Gastroesophageal sphincter (tissue), 3 donors: Measurements from ENCODE around the gene NUP93.

Experiments used
- POLR2A ChIP-seq, 2 donors: fragments of 450-650 bp; IDR thresholded peaks; one replicate each; pipeline ENCODE4 v1.6.1; 2017; ENCODE audit warnings: antibody characterized with exemption in 2 of 2, mild to moderate bottlenecking in 2 of 2, moderate library complexity in 1 of 2
- TF ChIP-seq, protein P1 (sequence below), 4 experiments: fragments of 200-600 bp in 2 of 4; fragments of 450-650 bp in 2 of 4; sonication (generic) in 1 of 4; IDR thresholded peaks; one replicate each; pipeline ENCODE4 v1.5.1; 2017 to 2019; ENCODE audit warnings: antibody characterized with exemption in 4 of 4, mild to moderate bottlenecking in 2 of 4, moderate library complexity in 2 of 4

DNA sequence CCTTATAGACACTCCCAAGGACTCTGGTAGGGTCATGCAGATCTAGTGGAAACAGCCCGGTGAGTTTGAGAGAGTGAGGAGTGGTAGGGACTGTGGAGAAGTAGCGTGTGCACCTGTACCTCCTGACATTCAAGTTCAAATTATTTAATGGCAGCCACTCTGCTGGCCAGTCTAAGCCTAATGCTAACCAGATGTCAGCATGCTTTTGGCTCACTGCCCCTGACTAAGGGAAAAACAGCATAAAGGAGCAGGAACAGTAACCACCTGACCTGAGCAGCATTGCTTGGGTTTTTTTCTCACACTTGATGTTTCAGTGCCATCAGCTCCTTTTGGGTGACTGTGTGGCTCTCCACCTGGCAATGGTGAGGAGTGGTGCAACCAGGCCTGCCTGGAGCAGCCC is 111.3 kb downstream of the NUP93 start:
- TF ChIP-seq, protein P1, sequence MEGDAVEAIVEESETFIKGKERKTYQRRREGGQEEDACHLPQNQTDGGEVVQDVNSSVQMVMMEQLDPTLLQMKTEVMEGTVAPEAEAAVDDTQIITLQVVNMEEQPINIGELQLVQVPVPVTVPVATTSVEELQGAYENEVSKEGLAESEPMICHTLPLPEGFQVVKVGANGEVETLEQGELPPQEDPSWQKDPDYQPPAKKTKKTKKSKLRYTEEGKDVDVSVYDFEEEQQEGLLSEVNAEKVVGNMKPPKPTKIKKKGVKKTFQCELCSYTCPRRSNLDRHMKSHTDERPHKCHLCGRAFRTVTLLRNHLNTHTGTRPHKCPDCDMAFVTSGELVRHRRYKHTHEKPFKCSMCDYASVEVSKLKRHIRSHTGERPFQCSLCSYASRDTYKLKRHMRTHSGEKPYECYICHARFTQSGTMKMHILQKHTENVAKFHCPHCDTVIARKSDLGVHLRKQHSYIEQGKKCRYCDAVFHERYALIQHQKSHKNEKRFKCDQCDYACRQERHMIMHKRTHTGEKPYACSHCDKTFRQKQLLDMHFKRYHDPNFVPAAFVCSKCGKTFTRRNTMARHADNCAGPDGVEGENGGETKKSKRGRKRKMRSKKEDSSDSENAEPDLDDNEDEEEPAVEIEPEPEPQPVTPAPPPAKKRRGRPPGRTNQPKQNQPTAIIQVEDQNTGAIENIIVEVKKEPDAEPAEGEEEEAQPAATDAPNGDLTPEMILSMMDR (IDR thresholded peaks at IDR 0.05) = no peak
- no peak for TF ChIP-seq POLR2A (IDR thresholded peaks at IDR 0.05)
